DND-41 (cell line): Measurements from ENCODE around the gene TARS2.

Experiments
- ATAC-seq: fragments of 200-7000 bp; cut with Tn5 transposase; 3 replicates; pipeline ENCODE4 v1.9.1; 2021; ENCODE audit warnings: low read depth; ENCODE audit not compliant: insufficient read depth
- DNase-seq: peaks from one replicate; pipeline ENCODE4 v3.0.0-alpha.2; 2020
- H2AFZ ChIP-seq: 2 replicates; pipeline ENCODE4 v1.6.0; 2012; ENCODE audit warnings: low read depth, low read length
- H3K27ac ChIP-seq: 2 replicates; pipeline ENCODE4 v1.5.1; 2012; ENCODE audit warnings: low read length, inconsistent platforms
- H3K27me3 ChIP-seq: fragments of 200-600 bp; sonication (generic); 2 replicates; pipeline ENCODE4 v1.6.0; 2012; ENCODE audit warnings: low read length, mild to moderate bottlenecking, inconsistent platforms; ENCODE audit not compliant: insufficient read depth, poor library complexity
- H3K36me3 ChIP-seq: 2 replicates; pipeline ENCODE4 v1.5.1; 2012; ENCODE audit warnings: low read length, inconsistent platforms; ENCODE audit not compliant: insufficient read depth
- H3K4me1 ChIP-seq: 2 replicates; pipeline ENCODE4 v1.5.1; 2012; ENCODE audit warnings: mild to moderate bottlenecking, low read length; ENCODE audit not compliant: insufficient read depth
- H3K4me2 ChIP-seq: 2 replicates; pipeline ENCODE4 v1.6.0; 2012; ENCODE audit warnings: mild to moderate bottlenecking, moderate library complexity, low read length, inconsistent platforms; ENCODE audit not compliant: insufficient read depth
- H3K4me3 ChIP-seq, 2 experiments: fragments of 200-600 bp in 1 of 2; shearing (Covaris generic) in 1 of 2; 2 replicates each; pipeline ENCODE4 v1.5.1; 2012 to 2016; ENCODE audit warnings: inconsistent platforms in 2 of 2, low read length in 2 of 2, mild to moderate bottlenecking in 2 of 2, low read depth in 1 of 2, moderate library complexity in 1 of 2
- H3K79me2 ChIP-seq: 2 replicates; pipeline ENCODE4 v1.6.0; 2012; ENCODE audit warnings: low read length, inconsistent platforms; ENCODE audit not compliant: insufficient read depth
- H3K9ac ChIP-seq: 2 replicates; pipeline ENCODE4 v1.6.0; 2012; ENCODE audit warnings: low read depth, mild to moderate bottlenecking, inconsistent platforms, low read length, moderate library complexity
- H3K9me3 ChIP-seq: 2 replicates; pipeline ENCODE4 v1.5.1; 2012; ENCODE audit warnings: low read length, moderate library complexity, mild to moderate bottlenecking, inconsistent platforms; ENCODE audit not compliant: insufficient read depth, severe bottlenecking
- H4K20me1 ChIP-seq: 2 replicates; pipeline ENCODE4 v1.6.0; 2012; ENCODE audit warnings: low read length; ENCODE audit not compliant: insufficient read depth
- CTCF ChIP-seq: IDR thresholded peaks from 2 replicates; pipeline ENCODE4 v1.5.1; 2012; ENCODE audit warnings: borderline replicate concordance, low read length, moderate library complexity, mild to moderate bottlenecking; ENCODE audit not compliant: poor library complexity, severe bottlenecking; ENCODE audit errors: extremely low read depth
- EZH2 ChIP-seq: IDR thresholded peaks from 3 replicates; pipeline ENCODE4 v1.6.1; 2012; ENCODE audit warnings: borderline replicate concordance, low read depth, mild to moderate bottlenecking, moderate library complexity, low read length, inconsistent platforms; ENCODE audit not compliant: severe bottlenecking

Gene TARS2

GRCh38 chr1:150456146-150456647 lies 31.0 kb upstream of the TARS2 start:
- ATAC-seq, result no peak

GRCh38 chr1:150464422-150464826 lies 22.8 kb upstream of the TARS2 start:
- no peak overlapping the region for H3K4me2 ChIP-seq
- no peaks in the 10 kb centered on the region for H3K9me3 ChIP-seq
- no peaks in the 10 kb centered on the region for H3K4me1 ChIP-seq
- no peak overlapping the region for H3K9ac ChIP-seq
- peak; percentile 75 for ATAC-seq
- H3K79me2 ChIP-seq, result no peaks in the 10 kb centered on the region
- H3K36me3 ChIP-seq, result peaks cover 67% of the 10 kb centered on the region
- H3K27ac ChIP-seq, result no peak overlapping the region
- H4K20me1 ChIP-seq, result no peaks in the 10 kb centered on the region; the same call in 1 of the 2 replicates
- H3K27me3 ChIP-seq, result no peaks in the 10 kb centered on the region
- H3K4me3 ChIP-seq, result no peak overlapping the region
- H2AFZ ChIP-seq, result no peak overlapping the region
- TF ChIP-seq EZH2 (no peak), CTCF (peak; percentile 82)
- DNase-seq, result peak; percentile 67

More at GRCh38 chr1:150456146-150456647, 31.0 kb upstream of the TARS2 start:
- no peak for DNase-seq
- Histone ChIP-seq H3K9me3 (no peaks in the 10 kb centered on the region), H3K27me3 (no peaks in the 10 kb centered on the region), H2AFZ (no peak overlapping the region), H4K20me1 (no peaks in the 10 kb centered on the region), H3K27ac (no peak overlapping the region), H3K4me2 (no peak overlapping the region), H3K79me2 (peaks cover 6% of the 10 kb centered on the region), H3K9ac (no peak overlapping the region), H3K4me1 (no peaks in the 10 kb centered on the region), H3K36me3 (peaks cover 85% of the 10 kb centered on the region), H3K4me3 (no peak overlapping the region)
- no peak for TF ChIP-seq EZH2
- TF ChIP-seq CTCF, result no peak

GRCh38 chr1:150466964-150467363 lies 20.3 kb upstream of the TARS2 start:
- H3K36me3 ChIP-seq, result peaks cover 72% of the 10 kb centered on the region
- ATAC-seq, result no peak
- H3K27me3 ChIP-seq, result no peaks in the 10 kb centered on the region
- no peaks in the 10 kb centered on the region for H3K9me3 ChIP-seq
- H3K4me3 ChIP-seq, result no peak overlapping the region
- H4K20me1 ChIP-seq, result no peaks in the 10 kb centered on the region; the same call in 1 of the 2 replicates
- H2AFZ ChIP-seq, result no peak overlapping the region
- no peak overlapping the region for H3K4me2 ChIP-seq
- no peaks in the 10 kb centered on the region for H3K4me1 ChIP-seq
- H3K79me2 ChIP-seq, result no peaks in the 10 kb centered on the region
- H3K27ac ChIP-seq, result no peak overlapping the region
- no peak for DNase-seq
- no peak overlapping the region for H3K9ac ChIP-seq
- no peak for TF ChIP-seq CTCF
- TF ChIP-seq EZH2, result no peak

- peaks cover 7% of the 10 kb centered on the region for H4K20me1 ChIP-seq
- TF ChIP-seq CTCF, result no peak
- no peak for ATAC-seq
- peaks cover 70% of the 10 kb centered on the region for H3K36me3 ChIP-seq
- no peaks in the 10 kb centered on the region for H3K27me3 ChIP-seq
- H3K79me2 ChIP-seq, result no peaks in the 10 kb centered on the region
- no peak overlapping the region for H2AFZ ChIP-seq
- no peak overlapping the region for H3K4me2 ChIP-seq
- DNase-seq, result no peak
- no peaks in the 10 kb centered on the region for H3K4me1 ChIP-seq
- H3K9me3 ChIP-seq, result no peaks in the 10 kb centered on the region
- no peak overlapping the region for H3K4me3 ChIP-seq
- H3K9ac ChIP-seq, result no peak overlapping the region
- H3K27ac ChIP-seq, result no peak overlapping the region
Measured at GRCh38 chr1:150469291-150469690, 17.9 kb upstream of the TARS2 start.
